Measurements from ENCODE around the gene KCNC1.

Gene KCNC1

GRCh38 chr11:17744151-17744940 is 9.8 kb downstream of the KCNC1 start:
- no peak for TF ChIP-seq CTCF (IDR thresholded peaks at IDR 0.05; ENCODE audit: insufficient read depth, low read length, missing control alignments)
- ChIA-PET CTCF (interaction anchor here (1.1 to 2.3 kb wide), 2 partner anchors 14 to 232 kb away, joined by 3 to 15 read pairs; no protein-coding TSS in a partner anchor), POLR2A (no interaction called here)
- no peak for DNase-seq (ENCODE audit: low read depth, low spot score)
- H3K4me3 ChIP-seq (ENCODE audit: low read depth, low read length), result no peak overlapping the region

GRCh38 chr11:17745023-17745772 is 10.6 kb downstream of the KCNC1 start:
- no peak for TF ChIP-seq CTCF (IDR thresholded peaks at IDR 0.05; ENCODE audit: insufficient read depth, low read length, missing control alignments)
- POLR2A ChIA-PET, result no interaction called here
- CTCF ChIA-PET, result interaction anchor here (0.6 to 2.3 kb wide), 3 partner anchors 15 to 755 kb away, joined by 3 to 15 read pairs (median 3); no protein-coding TSS in a partner anchor
- DNase-seq (ENCODE audit: low read depth, low spot score), result no peak
- no peak overlapping the region for H3K4me3 ChIP-seq (ENCODE audit: low read depth, low read length)

- CTCF ChIA-PET, result interaction anchor here (1.3 to 1.8 kb wide), 2 partner anchors 15 to 233 kb away, joined by 5 to 6 read pairs; no protein-coding TSS in a partner anchor
- POLR2A ChIA-PET, result no interaction called here
- TF ChIP-seq CTCF (IDR thresholded peaks at IDR 0.05; ENCODE audit: insufficient read depth, low read length, missing control alignments), result no peak
- DNase-seq (ENCODE audit: low read depth, low spot score), result no peak
- H3K4me3 ChIP-seq (ENCODE audit: low read depth, low read length), result no peak overlapping the region
Observed at GRCh38 chr11:17746096-17746495, 11.5 kb downstream of the KCNC1 start.

- ChIA-PET CTCF (interaction anchor here (0.6 to 2.2 kb wide), 4 partner anchors 16 to 231 kb away, joined by 3 to 7 read pairs (median 6); no protein-coding TSS in a partner anchor), POLR2A (no interaction called here)
- DNase-seq (ENCODE audit: low read depth, low spot score), result no peak
- no peak overlapping the region for H3K4me3 ChIP-seq (ENCODE audit: low read depth, low read length)
- no peak for TF ChIP-seq CTCF (IDR thresholded peaks at IDR 0.05; ENCODE audit: insufficient read depth, low read length, missing control alignments)
Observed at GRCh38 chr11:17747131-17747955, 12.8 kb downstream of the KCNC1 start.

GRCh38 chr11:17748044-17748443 is 13.5 kb downstream of the KCNC1 start:
- CTCF ChIA-PET, result interaction anchor here (1.6 to 2.2 kb wide), 2 partner anchors 16 to 232 kb away, joined by 3 to 7 read pairs; no protein-coding TSS in a partner anchor

More at GRCh38 chr11:17748044-17748443, 13.5 kb downstream of the KCNC1 start:
- no peak for TF ChIP-seq CTCF (IDR thresholded peaks at IDR 0.05; ENCODE audit: insufficient read depth, low read length, missing control alignments)
- H3K4me3 ChIP-seq (ENCODE audit: low read depth, low read length), result no peak overlapping the region
- DNase-seq (ENCODE audit: low read depth, low spot score), result no peak
- POLR2A ChIA-PET, result no interaction called here
